Gastrocnemius medialis (tissue), 4 donors: ENCODE data around the gene BARX1.

Source experiments
- POLR2A ChIP-seq, 2 donors: fragments of 450-650 bp; IDR thresholded peaks; one replicate each; pipeline ENCODE4 v1.6.1; 2017; ENCODE audit warnings: antibody characterized with exemption in 2 of 2, mild to moderate bottlenecking in 2 of 2, moderate library complexity in 2 of 2
- TF ChIP-seq, protein P1 (sequence below), 5 experiments: fragments of 450-650 bp in 3 of 5; fragments of 200-600 bp in 2 of 5; sonication (generic) in 2 of 5; IDR thresholded peaks in 4 of 5; conservative IDR thresholded peaks in 1 of 5; 1 replicate in 4 of 5; 2 replicates in 1 of 5; pipeline ENCODE4 v1.5.1; 2016 to 2019; ENCODE audit warnings: antibody characterized with exemption in 5 of 5, mild to moderate bottlenecking in 3 of 5, moderate library complexity in 3 of 5

DNA sequence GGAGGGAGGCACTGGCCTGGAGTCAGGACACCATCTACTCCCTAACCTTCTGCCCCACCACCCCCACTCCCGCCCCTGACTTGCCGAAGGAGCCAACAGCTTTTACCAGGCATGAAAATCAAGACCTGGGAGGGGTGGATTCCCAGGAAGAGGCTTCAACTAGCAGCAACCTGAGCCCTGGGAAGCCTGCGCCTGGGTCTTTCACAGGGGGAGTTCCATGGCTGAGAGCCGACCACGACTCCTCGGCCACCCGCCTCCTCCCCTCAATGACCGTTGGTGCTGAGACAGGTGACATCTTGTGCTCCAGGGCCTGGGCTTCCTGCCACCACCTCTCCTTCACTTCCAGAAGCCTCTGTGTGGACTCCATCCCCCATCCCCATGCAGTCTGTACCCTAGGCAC lies 37.1 kb downstream of the BARX1 start:
- TF ChIP-seq, protein P1, sequence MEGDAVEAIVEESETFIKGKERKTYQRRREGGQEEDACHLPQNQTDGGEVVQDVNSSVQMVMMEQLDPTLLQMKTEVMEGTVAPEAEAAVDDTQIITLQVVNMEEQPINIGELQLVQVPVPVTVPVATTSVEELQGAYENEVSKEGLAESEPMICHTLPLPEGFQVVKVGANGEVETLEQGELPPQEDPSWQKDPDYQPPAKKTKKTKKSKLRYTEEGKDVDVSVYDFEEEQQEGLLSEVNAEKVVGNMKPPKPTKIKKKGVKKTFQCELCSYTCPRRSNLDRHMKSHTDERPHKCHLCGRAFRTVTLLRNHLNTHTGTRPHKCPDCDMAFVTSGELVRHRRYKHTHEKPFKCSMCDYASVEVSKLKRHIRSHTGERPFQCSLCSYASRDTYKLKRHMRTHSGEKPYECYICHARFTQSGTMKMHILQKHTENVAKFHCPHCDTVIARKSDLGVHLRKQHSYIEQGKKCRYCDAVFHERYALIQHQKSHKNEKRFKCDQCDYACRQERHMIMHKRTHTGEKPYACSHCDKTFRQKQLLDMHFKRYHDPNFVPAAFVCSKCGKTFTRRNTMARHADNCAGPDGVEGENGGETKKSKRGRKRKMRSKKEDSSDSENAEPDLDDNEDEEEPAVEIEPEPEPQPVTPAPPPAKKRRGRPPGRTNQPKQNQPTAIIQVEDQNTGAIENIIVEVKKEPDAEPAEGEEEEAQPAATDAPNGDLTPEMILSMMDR (IDR thresholded peaks at IDR 0.05 in 4 of 5, conservative IDR thresholded peaks at IDR 0.05 in 1 of 5) = no peak
- no peak for TF ChIP-seq POLR2A (IDR thresholded peaks at IDR 0.05)
